GM12891 (cell line): ENCODE measurements around the gene ZMYND11.
"Not testable (repeated sequence)": the region's sequence is repeated elsewhere in the genome, so short reads cannot be mapped to it uniquely, and the experiment has no call there.

Experiments
- DNase-seq: peaks from one replicate; pipeline ENCODE4 v3.0.0; 2011; ENCODE audit warnings: low spot score; ENCODE audit not compliant: insufficient read length
- FAIRE-seq: peaks from 2 replicates; lab custom pipeline; 2011; peaks lifted over from hg19 to GRCh38; lab: Jason Lieb, UNC
- PAX5 ChIP-seq: IDR thresholded peaks from 2 replicates; pipeline ENCODE4 v1.6.1; 2011; ENCODE audit warnings: low read length, moderate library complexity, mild to moderate bottlenecking; ENCODE audit not compliant: insufficient read depth, severe bottlenecking
- POLR2A ChIP-seq: IDR thresholded peaks from 2 replicates; pipeline ENCODE4 v1.6.1; 2011; ENCODE audit warnings: low read depth, low read length, control low read depth
- POLR2AphosphoS5 ChIP-seq: IDR thresholded peaks from 2 replicates; pipeline ENCODE4 v1.6.1; 2011; ENCODE audit warnings: low read depth, low read length, control low read depth
- POU2F2 ChIP-seq: IDR thresholded peaks from 2 replicates; pipeline ENCODE4 v1.6.1; 2011; ENCODE audit warnings: low read depth, mild to moderate bottlenecking, control low read depth, low read length, moderate library complexity
- SPI1 ChIP-seq: IDR thresholded peaks from 2 replicates; pipeline ENCODE4 v1.6.1; 2011; ENCODE audit warnings: low read depth, low read length, control low read depth
- TAF1 ChIP-seq: IDR thresholded peaks from 2 replicates; pipeline ENCODE4 v1.6.1; 2011; ENCODE audit warnings: low read depth, low read length, control low read depth

The ZMYND11 gene

DNA sequence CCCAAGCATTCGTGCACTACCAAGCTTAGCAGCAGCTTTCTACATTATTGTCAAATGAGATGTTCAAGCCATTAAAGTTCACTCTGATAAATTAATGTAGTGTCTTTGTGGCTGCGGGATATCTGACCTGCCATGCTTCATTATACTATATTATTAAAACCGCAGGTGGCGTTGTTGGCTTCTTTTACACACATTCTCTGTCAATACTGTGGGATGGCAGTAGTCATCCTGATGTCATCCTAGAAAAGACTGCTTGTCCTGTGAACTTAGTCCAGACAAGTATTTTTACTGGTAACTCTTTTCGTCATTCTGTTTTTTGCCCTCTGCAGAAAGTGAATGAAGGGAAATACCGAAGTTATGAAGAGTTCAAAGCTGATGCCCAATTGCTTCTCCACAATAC is 103.9 kb downstream of the ZMYND11 start:
- DNase-seq: no peak
- FAIRE-seq: no peak
- no peak for TF ChIP-seq SPI1
- no peak for TF ChIP-seq PAX5
- TF ChIP-seq POLR2AphosphoS5: no peak
- TF ChIP-seq TAF1: no peak
- no peak for TF ChIP-seq POU2F2
- no peak for TF ChIP-seq POLR2A

DNA sequence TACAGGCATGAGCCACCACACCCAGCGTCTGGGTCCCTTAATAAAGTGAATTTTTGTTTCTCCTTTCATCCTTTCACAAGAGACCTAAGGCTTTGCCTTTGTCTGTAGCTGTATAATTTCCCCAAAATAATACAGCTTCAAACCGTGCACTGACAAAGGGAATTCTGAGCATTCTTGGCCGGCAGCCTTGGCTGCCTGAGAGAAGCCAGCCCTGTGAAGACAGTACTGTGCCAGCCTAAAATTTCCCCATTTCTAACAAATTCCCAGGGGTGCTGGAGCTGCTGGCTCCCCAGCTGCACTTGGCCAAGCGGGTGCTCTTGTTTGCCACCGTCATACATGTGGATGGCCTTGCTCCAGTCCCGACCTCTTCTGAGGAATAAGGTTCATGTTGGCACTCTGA is 106.2 kb downstream of the ZMYND11 start:
- DNase-seq: no peak
- FAIRE-seq: no peak
- TF ChIP-seq TAF1 (no peak), SPI1 (no peak), POLR2A (no peak), PAX5 (no peak), POU2F2 (no peak), POLR2AphosphoS5 (no peak)

DNA sequence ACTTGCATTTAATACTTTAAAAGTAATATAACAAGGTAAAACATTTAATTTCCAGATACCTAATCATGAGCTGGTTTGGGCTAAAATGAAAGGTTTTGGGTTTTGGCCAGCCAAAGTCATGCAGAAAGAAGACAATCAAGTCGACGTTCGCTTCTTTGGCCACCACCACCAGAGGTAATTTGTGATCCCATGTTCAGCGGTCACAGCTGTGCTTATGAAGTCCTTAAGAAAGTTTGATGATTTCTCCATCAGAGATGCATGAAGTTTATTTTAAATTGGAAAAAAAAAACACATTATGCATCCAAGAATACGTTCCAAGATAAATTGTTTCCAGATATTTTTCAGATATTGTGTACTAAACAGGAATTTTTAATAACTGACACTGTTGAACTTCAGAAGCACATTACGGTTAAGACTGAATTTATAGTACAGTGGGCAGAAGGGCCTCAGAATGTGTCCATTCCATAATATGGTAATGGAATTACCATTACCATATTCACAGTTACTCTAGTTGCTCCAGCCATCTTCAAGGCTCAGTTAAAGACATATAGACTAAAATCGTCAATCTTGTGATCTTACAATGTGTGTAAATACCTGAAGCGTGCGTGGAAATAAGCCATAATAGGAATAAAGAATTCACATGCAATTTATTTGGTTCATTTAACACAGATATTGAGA is 106.8 kb downstream of the ZMYND11 start:
- DNase-seq: no peak
- FAIRE-seq: no peak
- TF ChIP-seq PAX5 (no peak), SPI1 (no peak), POLR2A (no peak), POU2F2 (no peak), POLR2AphosphoS5 (no peak), TAF1 (no peak)

DNA sequence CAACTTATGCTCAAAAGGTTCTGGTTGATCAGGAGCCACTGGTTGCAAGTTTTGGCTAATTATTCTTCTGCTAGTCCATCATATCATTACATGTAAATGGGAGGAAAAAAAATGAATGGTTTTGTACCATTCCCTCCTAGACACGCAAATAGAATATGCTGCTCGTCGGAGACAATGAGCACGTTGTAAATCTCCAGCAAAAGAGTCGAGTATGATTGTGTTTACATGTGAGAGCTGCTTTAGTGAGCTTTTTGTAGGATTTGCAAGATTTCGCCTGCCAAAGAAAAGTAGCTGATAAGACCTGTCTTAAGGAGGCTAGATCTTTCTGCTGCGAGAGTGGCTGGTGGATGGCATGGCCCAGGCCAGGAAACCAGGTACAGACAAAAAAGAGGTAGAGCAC is 109.0 kb downstream of the ZMYND11 start:
- TF ChIP-seq SPI1: no peak
- TF ChIP-seq POLR2A: no peak
- no peak for TF ChIP-seq TAF1
- no peak for TF ChIP-seq POLR2AphosphoS5
- no peak for TF ChIP-seq PAX5
- no peak for TF ChIP-seq POU2F2
- FAIRE-seq: no peak

DNA sequence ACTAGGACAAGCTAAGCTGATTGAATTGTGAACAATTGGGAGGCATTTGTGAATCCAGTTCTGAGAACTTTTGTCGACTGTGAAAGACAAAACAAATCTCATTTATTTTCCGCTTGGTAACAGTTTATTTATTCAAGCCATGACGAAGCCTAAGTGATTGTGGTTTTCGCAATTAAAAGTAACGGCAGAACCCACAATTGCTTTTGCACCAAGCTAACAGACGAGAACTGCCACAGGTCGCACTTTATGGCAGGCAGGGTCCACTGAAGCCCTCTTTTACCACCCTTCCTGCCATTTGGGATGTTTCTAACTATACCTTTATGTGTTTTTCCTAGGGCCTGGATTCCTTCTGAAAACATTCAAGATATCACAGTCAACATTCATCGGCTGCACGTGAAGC is 111.2 kb downstream of the ZMYND11 start:
- no peak for TF ChIP-seq POLR2AphosphoS5
- TF ChIP-seq TAF1: no peak
- no peak for TF ChIP-seq POU2F2
- no peak for TF ChIP-seq PAX5
- TF ChIP-seq SPI1: no peak
- no peak for TF ChIP-seq POLR2A
- DNase-seq (no peak), FAIRE-seq (no peak)

More for the DNA sequence above, 109.0 kb downstream of the ZMYND11 start:
- DNase-seq: no peak

DNA sequence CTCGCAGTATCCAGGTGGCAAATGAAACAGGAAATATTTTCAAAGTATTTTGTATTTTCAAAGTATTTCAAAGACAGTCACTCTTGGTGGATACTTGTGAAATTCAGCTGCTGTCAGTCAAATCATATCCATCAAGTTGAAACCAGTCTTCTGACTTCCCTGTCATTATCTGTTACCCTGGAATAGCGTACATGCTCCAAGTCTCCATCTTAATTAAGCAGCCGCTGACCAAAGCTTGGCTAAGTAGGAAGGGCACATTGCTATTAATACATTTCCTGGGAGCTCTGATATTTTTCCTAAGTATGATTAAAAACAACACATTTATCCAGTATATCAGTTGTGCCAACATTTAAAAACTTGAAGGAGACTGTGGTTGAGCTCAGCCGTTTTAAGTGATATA is 112.2 kb downstream of the ZMYND11 start:
- DNase-seq (no peak), FAIRE-seq (no peak)
- TF ChIP-seq PAX5: no peak
- TF ChIP-seq POLR2A: no peak
- TF ChIP-seq POLR2AphosphoS5: no peak
- TF ChIP-seq POU2F2: no peak
- no peak for TF ChIP-seq SPI1
- TF ChIP-seq TAF1: no peak

DNA sequence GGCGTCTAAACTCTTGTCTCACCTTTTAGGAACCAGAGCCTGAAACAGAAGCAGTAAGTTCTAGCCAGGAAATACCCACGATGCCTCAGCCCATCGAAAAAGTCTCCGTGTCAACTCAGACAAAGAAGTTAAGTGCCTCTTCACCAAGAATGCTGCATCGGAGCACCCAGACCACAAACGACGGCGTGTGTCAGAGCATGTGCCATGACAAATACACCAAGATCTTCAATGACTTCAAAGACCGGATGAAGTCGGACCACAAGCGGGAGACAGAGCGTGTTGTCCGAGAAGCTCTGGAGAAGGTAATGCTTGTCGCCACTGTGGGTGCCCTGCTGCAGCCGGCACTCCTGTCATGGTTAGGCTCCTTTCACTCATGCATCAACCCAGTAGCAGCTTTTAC is 113.1 kb downstream of the ZMYND11 start:
- FAIRE-seq (no peak), DNase-seq (no peak)
- no peak for TF ChIP-seq POLR2AphosphoS5
- no peak for TF ChIP-seq POLR2A
- no peak for TF ChIP-seq SPI1
- TF ChIP-seq TAF1: no peak
- TF ChIP-seq POU2F2: no peak
- no peak for TF ChIP-seq PAX5

DNA sequence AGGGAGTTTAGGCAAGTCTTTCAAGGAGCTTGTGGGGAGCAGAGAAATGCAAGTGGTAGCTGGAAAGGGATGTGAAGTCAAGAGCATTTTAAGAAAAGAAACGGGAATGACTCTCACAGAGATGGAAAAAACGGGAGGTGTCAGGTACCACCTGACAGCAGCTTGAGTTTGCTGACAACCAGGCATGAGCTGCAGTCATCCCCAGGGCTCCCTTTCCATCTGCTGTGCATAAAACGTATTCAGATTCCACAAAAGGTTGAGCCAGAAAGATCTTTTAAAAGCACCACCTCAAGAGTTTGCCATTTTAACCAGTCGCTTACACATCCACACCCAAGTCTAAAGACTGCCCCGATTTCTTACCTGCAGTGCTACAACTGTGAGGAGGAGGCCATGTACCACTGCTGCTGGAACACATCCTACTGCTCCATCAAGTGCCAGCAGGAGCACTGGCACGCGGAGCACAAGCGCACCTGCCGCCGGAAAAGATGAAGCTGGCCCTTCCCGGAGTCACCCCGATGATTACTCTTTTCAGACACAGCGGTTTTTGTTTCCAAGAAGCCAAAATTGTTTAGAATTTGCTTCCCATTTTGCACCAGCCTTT is 116.8 kb downstream of the ZMYND11 start:
- TF ChIP-seq PAX5 (no peak), SPI1 (no peak), TAF1 (no peak), POLR2AphosphoS5 (no peak), POLR2A (no peak)
- FAIRE-seq (no peak), DNase-seq (no peak)

DNA sequence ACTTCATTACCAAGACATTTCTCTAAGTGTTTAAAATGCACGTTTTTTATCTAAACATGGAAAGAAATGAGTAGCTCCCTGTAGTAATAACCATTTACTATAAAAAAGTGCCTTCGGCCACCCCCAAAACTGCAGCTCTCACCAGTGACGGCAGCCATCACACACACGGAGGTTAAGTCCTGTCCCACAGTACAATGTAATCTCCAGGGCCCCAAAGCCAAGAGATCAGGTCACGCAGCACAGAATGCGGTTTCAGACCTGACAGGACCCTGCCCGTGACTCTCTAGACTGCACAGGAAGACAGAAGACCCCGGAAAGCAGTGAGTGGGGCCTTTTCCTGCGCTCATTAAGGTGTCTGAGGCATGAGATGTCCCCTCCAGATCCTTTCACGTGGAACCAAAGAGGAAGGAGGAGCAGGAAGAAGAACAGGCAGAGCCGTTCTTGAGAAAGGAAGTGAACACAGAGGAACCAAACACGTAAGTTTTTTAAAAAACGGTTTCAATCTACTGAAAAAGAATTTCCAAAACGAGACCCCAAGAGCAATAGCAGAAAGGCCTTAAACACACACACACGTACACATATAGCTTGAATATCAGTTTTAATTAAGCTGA is 125.7 kb downstream of the ZMYND11 start:
- no peak for FAIRE-seq
- no peak for DNase-seq
- TF ChIP-seq POLR2A (no peak), SPI1 (peak; percentile 40; the same call in 1 of the 2 replicates)

DNA sequence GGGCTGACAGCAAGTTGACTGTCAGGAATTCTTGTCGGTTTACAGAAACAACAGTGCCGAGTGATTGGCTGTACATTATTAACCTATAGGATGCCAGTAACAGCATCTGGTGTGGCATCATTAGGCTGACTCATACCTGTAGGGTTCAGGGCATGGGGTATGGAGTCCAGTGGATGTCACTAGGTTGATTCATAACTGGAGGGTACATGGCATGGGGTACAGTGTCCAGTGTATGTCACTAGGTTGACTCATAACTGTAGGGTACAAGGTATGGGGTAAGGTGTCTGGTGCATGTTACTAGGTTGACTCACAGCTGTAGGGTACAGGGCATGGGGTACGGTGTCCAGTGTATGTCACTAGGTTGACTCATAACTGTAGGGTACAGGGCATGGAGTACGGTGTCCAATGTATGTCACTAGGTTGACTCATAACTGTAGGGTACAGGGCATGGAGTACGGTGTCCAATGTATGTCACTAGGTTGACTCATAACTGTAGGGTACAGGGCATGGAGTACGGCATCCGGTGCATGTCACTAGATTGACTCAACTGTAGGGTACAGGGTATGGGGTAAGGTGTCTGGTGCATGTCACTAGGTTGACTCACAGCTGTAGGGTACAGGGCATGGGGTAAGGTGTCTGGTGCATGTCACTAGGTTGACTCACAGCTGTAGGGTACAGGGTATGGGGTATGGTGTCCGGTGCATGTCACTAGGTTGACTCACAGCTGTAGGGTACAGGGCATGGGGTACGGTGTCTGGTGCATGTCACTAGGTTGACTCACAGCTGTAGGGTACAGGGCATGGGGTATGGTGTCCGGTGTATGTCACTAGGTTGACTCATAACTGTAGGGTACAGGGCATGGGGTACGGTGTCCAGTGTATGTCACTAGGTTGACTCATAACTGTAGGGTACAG is 129.2 kb downstream of the ZMYND11 start:
- DNase-seq, FAIRE-seq: not testable (repeated sequence)

DNA sequence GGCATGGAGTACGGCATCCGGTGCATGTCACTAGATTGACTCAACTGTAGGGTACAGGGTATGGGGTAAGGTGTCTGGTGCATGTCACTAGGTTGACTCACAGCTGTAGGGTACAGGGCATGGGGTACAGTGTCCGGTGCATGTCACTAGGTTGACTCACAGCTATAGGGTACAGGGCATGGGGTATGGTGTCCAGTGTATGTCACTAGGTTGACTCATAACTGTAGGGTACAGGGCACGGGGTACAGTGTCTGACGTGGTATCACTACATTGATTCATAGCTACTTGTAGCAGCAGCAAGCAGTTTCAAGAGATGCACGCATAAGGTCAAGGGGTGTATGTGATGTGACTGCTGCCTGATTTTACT is 129.8 kb downstream of the ZMYND11 start:
- DNase-seq: not testable (repeated sequence)
- FAIRE-seq: peak; percentile 94

DNA sequence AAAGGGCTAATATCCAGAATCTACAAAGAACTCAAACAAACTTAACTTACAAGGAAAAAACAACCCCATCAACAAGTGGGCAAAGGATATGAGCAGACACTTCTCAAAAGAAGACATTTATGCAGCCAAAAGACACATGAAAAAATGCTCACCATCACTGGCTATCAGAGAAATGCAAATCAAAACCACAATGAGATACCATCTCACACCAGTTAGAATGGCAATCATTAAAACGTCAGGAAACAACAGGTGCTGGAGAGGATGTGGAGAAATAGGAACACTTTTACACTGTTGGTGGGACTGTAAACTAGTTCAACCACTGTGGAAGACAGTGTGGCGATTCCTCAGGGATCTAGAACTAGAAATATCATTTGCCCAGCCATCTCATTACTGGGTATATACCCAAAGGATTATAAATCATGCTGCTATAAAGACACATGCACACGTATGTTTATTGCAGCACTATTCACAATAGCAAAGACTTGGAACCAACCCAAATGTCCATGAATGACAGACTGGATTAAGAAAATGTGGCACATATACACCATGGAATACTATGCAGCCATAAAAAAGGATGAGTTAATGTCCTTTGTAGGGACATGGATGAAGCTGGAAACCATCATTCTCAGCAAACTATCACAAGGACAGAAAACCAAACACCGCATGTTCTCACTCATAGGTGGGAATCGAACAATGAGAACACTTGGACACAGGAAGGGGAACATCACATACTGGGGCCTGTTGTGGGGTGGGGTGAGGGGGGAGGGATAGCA is 130.7 kb downstream of the ZMYND11 start:
- FAIRE-seq, DNase-seq: not testable (repeated sequence)
